H1 (cell line): ENCODE measurements around the gene CYP27C1. TPM values are rescaled to one million over a fixed set of nuclear protein-coding genes. Genes with fewer than 3 reads are reported as not detected.

Source experiments
- CTCF ChIA-PET: fragments of 300-600 bp; sonication (Branson Sonifier 250); formaldehyde crosslinking; loops from one replicate; lab custom pipeline; 2021; ENCODE audit not compliant: partially characterized antibody; lab: Charles Lee
- POLR2A ChIA-PET: fragments of 300-600 bp; sonication (Branson Sonifier 250); formaldehyde crosslinking; loops from one replicate; lab custom pipeline; 2021; ENCODE audit warnings: inconsistent platforms; ENCODE audit not compliant: partially characterized antibody; lab: Charles Lee
- DNase-seq, 2 experiments: peaks; one replicate each; pipeline versions ENCODE4 v3.0.0 to v3.0.0-alpha.2; 2010 to 2022; ENCODE audit warnings: low spot score in 2 of 2, low read depth in 1 of 2, mixed read lengths in 1 of 2
- FAIRE-seq: peaks from 2 replicates; lab custom pipeline; 2011; peaks lifted over from hg19 to GRCh38; lab: Jason Lieb, UNC
- H2AFZ ChIP-seq: 2 replicates; pipeline ENCODE4 v1.8.1; 2012; ENCODE audit warnings: low read length, inconsistent platforms
- H2AK5ac ChIP-seq: 2 replicates; pipeline ENCODE4 v1.6.1; 2013; ENCODE audit warnings: low read depth, low read length
- H2BK120ac ChIP-seq: replicated peaks from 2 replicates; pipeline ENCODE3; 2013; ENCODE audit warnings: low read depth, low read length, inconsistent platforms
- H2BK12ac ChIP-seq: 2 replicates; pipeline ENCODE4 v1.6.1; 2013; ENCODE audit warnings: low read depth, low read length
- H2BK15ac ChIP-seq: 2 replicates; pipeline ENCODE4 v1.6.1; 2013; ENCODE audit warnings: low read length
- H2BK20ac ChIP-seq: 2 replicates; pipeline ENCODE4 v1.6.1; 2013; ENCODE audit warnings: low read length
- H2BK5ac ChIP-seq: 2 replicates; pipeline ENCODE4 v1.6.1; 2013; ENCODE audit warnings: low read depth, low read length
- H3K14ac ChIP-seq: 2 replicates; pipeline ENCODE4 v1.6.1; 2013; ENCODE audit warnings: inconsistent platforms; ENCODE audit not compliant: insufficient read length
- H3K18ac ChIP-seq: 2 replicates; pipeline ENCODE4 v1.6.1; 2013; ENCODE audit warnings: low read length; ENCODE audit errors: extremely low read depth
- H3K23ac ChIP-seq: 2 replicates; pipeline ENCODE4 v1.6.1; 2013; ENCODE audit warnings: inconsistent platforms; ENCODE audit not compliant: insufficient read length
- H3K23me2 ChIP-seq: 2 replicates; pipeline ENCODE4 v1.6.1; 2013; ENCODE audit warnings: low read depth, low read length
- H3K27ac ChIP-seq: 2 replicates; pipeline ENCODE4 v1.6.1; 2011; ENCODE audit warnings: low read depth, low read length, inconsistent platforms
- H3K27me3 ChIP-seq, 4 experiments: replicated peaks in 1 of 4; 1 replicate in 1 of 4; 2 replicates in 3 of 4; pipeline versions ENCODE4 v1.6.1 to v1.8.1; 2011 to 2013; ENCODE audit warnings: low read length in 3 of 4, mild to moderate bottlenecking in 3 of 4, inconsistent platforms in 2 of 4, mixed read lengths in 2 of 4, moderate library complexity in 1 of 4; ENCODE audit not compliant: control insufficient read depth in 3 of 4, insufficient read depth in 3 of 4; ENCODE audit errors: extremely low read depth in 1 of 4
- H3K36me3 ChIP-seq, 4 experiments: 2 replicates each; pipeline versions ENCODE4 v1.6.1 to v1.8.1; 2011 to 2013; ENCODE audit warnings: mild to moderate bottlenecking in 4 of 4, low read length in 3 of 4, moderate library complexity in 2 of 4, control low read depth in 1 of 4, inconsistent platforms in 1 of 4; ENCODE audit not compliant: insufficient read depth in 4 of 4, control insufficient read depth in 2 of 4
- H3K4ac ChIP-seq: replicated peaks from 2 replicates; pipeline ENCODE3; 2013; ENCODE audit warnings: low read length, low read depth, mixed read lengths, inconsistent platforms; ENCODE audit not compliant: insufficient read length
- H3K4me1 ChIP-seq, 4 experiments: replicated peaks in 1 of 4; 1 replicate in 1 of 4; 2 replicates in 3 of 4; pipeline versions ENCODE4 v1.6.1 to v1.8.1; 2011 to 2013; ENCODE audit warnings: low read length in 3 of 4, inconsistent platforms in 2 of 4, mixed read lengths in 1 of 4; ENCODE audit not compliant: insufficient read depth in 4 of 4, control insufficient read depth in 3 of 4
- H3K4me2 ChIP-seq, 2 experiments: 2 replicates each; pipeline versions ENCODE4 v1.6.1 to v1.8.1; 2011 to 2013; ENCODE audit warnings: low read depth in 2 of 2, low read length in 2 of 2, control low read depth in 1 of 2, inconsistent platforms in 1 of 2, mild to moderate bottlenecking in 1 of 2; ENCODE audit not compliant: insufficient read depth in 1 of 2
- H3K4me3 ChIP-seq, 4 experiments: fragments of 200-600, 300-600 bp in 1 of 4; sonication (generic), shearing (Covaris generic), sonication (Bioruptor Twin) in 1 of 4; 2 replicates each; pipeline versions ENCODE4 v1.5.1 to v1.8.1; 2011 to 2016; ENCODE audit warnings: low read length in 4 of 4, low read depth in 3 of 4, control low read depth in 2 of 4, inconsistent platforms in 2 of 4, mild to moderate bottlenecking in 2 of 4, mixed read lengths in 1 of 4, moderate library complexity in 1 of 4; ENCODE audit not compliant: insufficient read depth in 2 of 4; ENCODE audit errors: extremely low read depth in 1 of 4
- H3K56ac ChIP-seq: replicated peaks from 2 replicates; pipeline ENCODE3; 2013; ENCODE audit warnings: low read depth, mild to moderate bottlenecking, mixed read lengths, low read length, inconsistent platforms; ENCODE audit not compliant: insufficient read length
- H3K79me1 ChIP-seq: 2 replicates; pipeline ENCODE4 v1.6.1; 2013; ENCODE audit warnings: low read depth, low read length, control low read depth
- H3K79me2 ChIP-seq, 2 experiments: 2 replicates each; pipeline versions ENCODE4 v1.6.1 to v1.8.1; 2012 to 2013; ENCODE audit warnings: low read length in 2 of 2, mild to moderate bottlenecking in 2 of 2, inconsistent platforms in 1 of 2; ENCODE audit not compliant: insufficient read depth in 2 of 2, control insufficient read depth in 1 of 2
- H3K9ac ChIP-seq, 4 experiments: replicated peaks in 1 of 4; 1 replicate in 1 of 4; 2 replicates in 3 of 4; pipeline versions ENCODE4 v1.6.1 to v1.8.1; 2011 to 2013; ENCODE audit warnings: low read depth in 3 of 4, low read length in 3 of 4, control low read depth in 2 of 4, mild to moderate bottlenecking in 2 of 4, moderate library complexity in 2 of 4, inconsistent platforms in 1 of 4; ENCODE audit errors: extremely low read depth in 1 of 4
- H3K9me3 ChIP-seq, 2 experiments: 2 replicates each; pipeline versions ENCODE4 v1.6.1 to v1.8.1; 2012 to 2013; ENCODE audit warnings: mild to moderate bottlenecking in 2 of 2, moderate library complexity in 2 of 2, control low read depth in 1 of 2, inconsistent platforms in 1 of 2, low read depth in 1 of 2, low read length in 1 of 2, mixed read lengths in 1 of 2; ENCODE audit not compliant: insufficient read depth in 2 of 2
- H4K20me1 ChIP-seq, 2 experiments: replicated peaks in 1 of 2; 2 replicates each; pipeline versions ENCODE3 to v1.8.1; 2011 to 2013; ENCODE audit warnings: inconsistent platforms in 2 of 2, low read length in 2 of 2, mild to moderate bottlenecking in 1 of 2; ENCODE audit not compliant: insufficient read depth in 2 of 2, control insufficient read depth in 1 of 2
- H4K5ac ChIP-seq: 2 replicates; pipeline ENCODE4 v1.6.1; 2013; ENCODE audit warnings: low read length, low read depth, mixed read lengths, inconsistent platforms; ENCODE audit not compliant: insufficient read length
- H4K8ac ChIP-seq: 2 replicates; pipeline ENCODE4 v1.8.0; 2013; ENCODE audit warnings: mild to moderate bottlenecking, moderate library complexity, low read length, inconsistent platforms; ENCODE audit not compliant: insufficient read depth; ENCODE audit errors: extremely low read depth
- H4K91ac ChIP-seq: replicated peaks from 2 replicates; pipeline ENCODE3; 2013; ENCODE audit warnings: low read length, mixed read lengths, inconsistent platforms; ENCODE audit not compliant: insufficient read length
- GTF2F1 ChIP-seq: IDR thresholded peaks from 2 replicates; pipeline ENCODE4 v1.6.1; 2012; ENCODE audit warnings: low read depth, low read length, improper control_type of control experiment, borderline replicate concordance
- MAFK ChIP-seq: IDR thresholded peaks from 2 replicates; pipeline ENCODE4 v1.6.1; 2012; ENCODE audit warnings: low read depth, mild to moderate bottlenecking, improper control_type of control experiment, low read length
- POU5F1 ChIP-seq: IDR thresholded peaks from 2 replicates; pipeline ENCODE4 v1.6.1; 2011; ENCODE audit warnings: low read depth, mild to moderate bottlenecking, low read length, moderate library complexity
- RBBP5 ChIP-seq: IDR thresholded peaks from 2 replicates; pipeline ENCODE4 v1.7.1; 2012; ENCODE audit warnings: low read depth, mild to moderate bottlenecking, inconsistent platforms, low read length, moderate library complexity, borderline replicate concordance
- RFX5 ChIP-seq: IDR thresholded peaks from 2 replicates; pipeline ENCODE4 v1.6.1; 2011; ENCODE audit warnings: low read depth, low read length, improper control_type of control experiment, borderline replicate concordance
- RNF2 ChIP-seq: fragments of 200-900, 300-1000 bp; sonication (generic); IDR thresholded peaks from 2 replicates; pipeline ENCODE4 v1.7.1; 2016; ENCODE audit warnings: borderline replicate concordance, low read depth, mild to moderate bottlenecking, antibody characterized with exemption, low read length; ENCODE audit not compliant: poor library complexity, severe bottlenecking; ENCODE audit errors: missing control alignments
- SIRT6 ChIP-seq: IDR thresholded peaks from one replicate; pipeline ENCODE4 v1.7.1; 2012; ENCODE audit warnings: low read length, inconsistent platforms
- TAF1 ChIP-seq: IDR thresholded peaks from 2 replicates; pipeline ENCODE4 v1.6.1; 2011; ENCODE audit warnings: mild to moderate bottlenecking, low read depth, low read length
- YY1 ChIP-seq: IDR thresholded peaks from 2 replicates; pipeline ENCODE4 v1.6.1; 2011; ENCODE audit warnings: low read depth, mild to moderate bottlenecking, low read length
- ZNF274 ChIP-seq: IDR thresholded peaks from 2 replicates; pipeline ENCODE4 v1.7.0; 2012; ENCODE audit warnings: low read length, borderline replicate concordance; ENCODE audit errors: extremely low read depth
- WGBS, 2 experiments: shearing (Covaris generic) in 1 of 2; methylation state at CpG; one replicate each; pipeline versions ENCODE4 v1.1.6 to v1.1.7; 2013 to 2015; ENCODE audit warnings: low lambda C conversion rate in 2 of 2, mixed read lengths in 2 of 2, inconsistent platforms in 1 of 2, low coverage in 1 of 2, missing lambda C conversion rate in 1 of 2; ENCODE audit not compliant: insufficient replicate concordance in 2 of 2, insufficient coverage in 1 of 2, insufficient read length in 1 of 2; ENCODE audit errors: extremely low coverage in 1 of 2, missing lambda C conversion rate in 1 of 2; 5-methylcytosine and 5-hydroxymethylcytosine counted together
- polyA plus RNA-seq, 7 experiments: library from polyadenylated mRNA; depleted of rRNA in 3 of 7; stranded (reverse) in 5 of 7; unstranded in 2 of 7; fragments of >200 nt in 5 of 7; fragments of 200-250 nt in 2 of 7; gene quantifications; 1 replicate in 5 of 7; 2 replicates in 1 of 7; 4 replicates in 1 of 7; pipeline versions ENCODE4 v1.2.1 to v1.2.3, GENCODE V29; 2011 to 2013; ENCODE audit warnings: missing spikeins in 2 of 7, mixed read lengths in 2 of 7
- total RNA-seq: library from RNA; stranded (reverse); fragmentation: NEBNext Ultra II Directional; extraction: Animal tissue kit (Norgen Biotek cat#: 25700); gene quantifications from 2 replicates; pipeline ENCODE4 v1.2.1, GENCODE V29; 2021

Gene CYP27C1
- total and polyA plus RNA-seq, 2 of the 8 experiments (the other 6 are each of a cell fraction or from before 2014, with no cell fraction given): 1.3 to 3.2 TPM

DNA sequence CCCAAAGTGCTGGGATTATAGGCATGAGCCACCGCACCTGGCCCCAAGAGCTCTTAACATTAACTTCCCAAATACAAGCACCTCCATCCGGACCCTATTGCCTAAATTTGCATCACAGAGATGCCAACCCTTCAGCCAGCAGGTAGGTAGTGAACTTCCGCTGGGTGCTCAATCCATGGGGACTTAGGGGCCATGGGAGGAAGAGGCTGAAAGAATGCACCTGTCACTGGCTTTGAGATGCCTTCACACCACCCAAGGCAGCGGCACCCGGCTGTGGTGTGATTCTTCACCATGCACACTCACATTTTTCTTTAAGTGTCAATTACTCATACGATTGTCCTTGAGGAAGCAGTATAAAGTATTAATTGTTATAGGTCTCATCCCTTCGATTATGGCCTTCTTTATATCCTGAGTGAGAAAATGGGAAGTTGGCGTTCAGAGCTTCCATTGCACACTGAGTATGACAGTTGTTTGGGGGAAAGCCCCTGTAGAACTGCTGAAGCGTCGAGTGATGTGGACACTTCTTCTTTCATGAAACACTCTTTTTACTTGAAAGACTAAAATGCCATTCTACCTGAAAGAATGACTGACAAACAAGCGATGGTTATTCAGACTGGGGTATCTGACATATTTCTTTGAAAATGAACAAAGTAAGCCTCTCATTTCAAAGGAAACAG, 61.3 kb downstream of the CYP27C1 start:
- no peak overlapping the region for H3K14ac ChIP-seq
- no peak overlapping the region for H4K8ac ChIP-seq
- no peak overlapping the region for H3K23ac ChIP-seq
- CTCF ChIA-PET: interaction anchor here (1.0 to 5.5 kb wide), 18 partner anchors 8 to 108 kb away, joined by 3 to 39 read pairs (median 8); no protein-coding TSS in a partner anchor
- H2AK5ac ChIP-seq: no peak overlapping the region
- H3K4me3 ChIP-seq: no peak overlapping the region
- H3K27ac ChIP-seq: no peak overlapping the region
- H3K36me3 ChIP-seq: no peaks in the 10 kb centered on the region
- no peak for TF ChIP-seq GTF2F1
- no peak for TF ChIP-seq MAFK
- TF ChIP-seq RBBP5: no peak
- no peak for TF ChIP-seq TAF1
- no peak for TF ChIP-seq POU5F1
- no peak for TF ChIP-seq RFX5
- TF ChIP-seq SIRT6: no peak
- TF ChIP-seq ZNF274: no peak
- TF ChIP-seq RNF2: no peak
- no peak for TF ChIP-seq YY1
- TF ChIP-seq, all 59 proteins: peak for 0
- Histone ChIP-seq H3K27me3 (no peaks in the 10 kb centered on the region), H3K9me3 (0 out of 4 replicates have a peak, but pooled peaks cover 0 to 4% of the 10 kb centered on the region in 2 experiments), H3K9ac (no peak overlapping the region), H2BK5ac (no peak overlapping the region), H2AFZ (no peak overlapping the region), H2BK15ac (no peak overlapping the region), H3K79me2 (no peaks in the 10 kb centered on the region), H2BK12ac (no peak overlapping the region), H3K4me1 (peaks cover 0 to 8% (median 5%) of the 10 kb centered on the region in 4 experiments; a peak in 4 of 7 replicates), H4K20me1 (no peaks in the 10 kb centered on the region), H3K23me2 (no peaks in the 10 kb centered on the region), H2BK120ac (no peak overlapping the region), H2BK20ac (no peak overlapping the region), H4K91ac (no peak overlapping the region), H3K56ac (no peak overlapping the region), H3K79me1 (no peaks in the 10 kb centered on the region), H3K18ac (no peak overlapping the region), H4K5ac (no peak overlapping the region), H3K4me2 (no peak overlapping the region), H3K4ac (no peak overlapping the region)
- DNase-seq: no peak
- 83% methylated on average over 11 of the region's 11 CpGs; no CpG with 5 or more reads in 1 of the 2 experiments for WGBS, 2 experiments
- POLR2A ChIA-PET: interaction anchor here (1.1 kb wide), 1 partner anchor 53 kb away, joined by 3 read pairs; no protein-coding TSS in a partner anchor
- no peak for FAIRE-seq
